OCI-LY1 (cell line): ENCODE results near the gene ITPK1.

Source experiments
- EZH2 ChIP-seq: fragments of 200-600 bp; sonication (generic), shearing (Covaris generic); IDR thresholded peaks from 2 replicates; pipeline ENCODE4 v1.8.0; 2017; ENCODE audit warnings: borderline replicate concordance, mixed run types, mild to moderate bottlenecking, antibody characterized with exemption, low read length, moderate library complexity, mixed read lengths
- TF ChIP-seq, protein P1 (sequence below): fragments of 200-600 bp; sonication (generic), shearing (Covaris generic); IDR thresholded peaks from 2 replicates; pipeline ENCODE4 v1.5.1; 2017; ENCODE audit warnings: mild to moderate bottlenecking, antibody characterized with exemption, low read length, moderate library complexity, mixed read lengths

DNA sequence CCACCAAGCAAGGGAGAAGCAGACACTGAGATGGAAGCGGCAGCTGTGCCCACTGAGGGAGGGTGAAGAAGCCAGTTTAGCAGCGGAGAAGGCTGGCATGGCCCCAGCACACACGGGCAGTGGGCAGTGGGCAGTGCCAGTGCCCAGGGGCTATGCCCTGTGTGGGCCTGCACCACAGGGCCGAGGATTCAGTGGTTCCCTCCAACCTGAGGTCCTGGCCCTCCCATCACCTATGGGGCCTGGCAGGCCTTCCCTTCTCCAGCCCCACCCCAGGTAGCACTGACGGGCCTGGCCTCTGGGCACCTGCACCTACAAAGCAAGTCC, 81.1 kb downstream of the ITPK1 start:
- TF ChIP-seq, protein P1, sequence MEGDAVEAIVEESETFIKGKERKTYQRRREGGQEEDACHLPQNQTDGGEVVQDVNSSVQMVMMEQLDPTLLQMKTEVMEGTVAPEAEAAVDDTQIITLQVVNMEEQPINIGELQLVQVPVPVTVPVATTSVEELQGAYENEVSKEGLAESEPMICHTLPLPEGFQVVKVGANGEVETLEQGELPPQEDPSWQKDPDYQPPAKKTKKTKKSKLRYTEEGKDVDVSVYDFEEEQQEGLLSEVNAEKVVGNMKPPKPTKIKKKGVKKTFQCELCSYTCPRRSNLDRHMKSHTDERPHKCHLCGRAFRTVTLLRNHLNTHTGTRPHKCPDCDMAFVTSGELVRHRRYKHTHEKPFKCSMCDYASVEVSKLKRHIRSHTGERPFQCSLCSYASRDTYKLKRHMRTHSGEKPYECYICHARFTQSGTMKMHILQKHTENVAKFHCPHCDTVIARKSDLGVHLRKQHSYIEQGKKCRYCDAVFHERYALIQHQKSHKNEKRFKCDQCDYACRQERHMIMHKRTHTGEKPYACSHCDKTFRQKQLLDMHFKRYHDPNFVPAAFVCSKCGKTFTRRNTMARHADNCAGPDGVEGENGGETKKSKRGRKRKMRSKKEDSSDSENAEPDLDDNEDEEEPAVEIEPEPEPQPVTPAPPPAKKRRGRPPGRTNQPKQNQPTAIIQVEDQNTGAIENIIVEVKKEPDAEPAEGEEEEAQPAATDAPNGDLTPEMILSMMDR, result no peak
- no peak for TF ChIP-seq EZH2
